ENCODE data around the gene GMDS. TPM values are rescaled to one million over a fixed set of nuclear protein-coding genes. Genes with fewer than 3 reads are reported as not detected.

Gene GMDS
- polyA plus RNA-seq, 1 of the 3 experiments (the other 2 are of a cell fraction): 12.3 TPM

- no peak overlapping the region for H3K4me2 ChIP-seq
Observed at GRCh38 chr6:2054516-2055067, 190.8 kb downstream of the GMDS start.

GRCh38 chr6:2053691-2054090 lies 191.7 kb downstream of the GMDS start:
- Histone ChIP-seq H3K4me1 (ENCODE audit: control insufficient read depth in 1 of 2, insufficient read depth in 2 of 2, low read depth in 1 of 2, low read length in 1 of 2) (no peaks in the 10 kb centered on the region), H3K4me2 (no peak overlapping the region), H2AFZ (ENCODE audit: low read depth) (no peak overlapping the region), H3K9me3 (no peaks in the 10 kb centered on the region), H3K79me2 (ENCODE audit: insufficient read depth) (no peaks in the 10 kb centered on the region), H3K9me2 (no peaks in the 10 kb centered on the region), H3K27ac (ENCODE audit: low read depth in 2 of 2, low read length in 1 of 2) (no peak overlapping the region), H3K36me3 (replicated peaks in 1 of 2; ENCODE audit: control insufficient read depth in 1 of 2, insufficient read depth in 2 of 2, low read length in 1 of 2) (no peaks in the 10 kb centered on the region), H3K4me3 (ENCODE audit: low read depth in 2 of 2, low read length in 1 of 2) (no peak overlapping the region), H3K27me3 (ENCODE audit: insufficient read depth) (no peaks in the 10 kb centered on the region), H3F3A (replicated peaks; ENCODE audit: insufficient read depth) (no peaks in the 10 kb centered on the region), H4K20me1 (ENCODE audit: insufficient read depth) (no peaks in the 10 kb centered on the region), H3K9ac (no peak overlapping the region)
- ChIA-PET POLR2A (no interaction called here), CTCF (interaction anchor here (1.0 to 1.1 kb wide), 2 partner anchors 51 to 191 kb away, joined by 3 read pairs; no protein-coding TSS in a partner anchor)
- no peak for DNase-seq
- TF ChIP-seq JUND (IDR thresholded peaks at IDR 0.05) (no peak), TEAD4 (IDR thresholded peaks at IDR 0.05; ENCODE audit: borderline replicate concordance, insufficient read depth) (no peak), EZH2phosphoT487 (IDR thresholded peaks at IDR 0.05; ENCODE audit: borderline replicate concordance, low read depth) (no peak), PBX3 (IDR thresholded peaks at IDR 0.05) (no peak), USF2 (IDR thresholded peaks at IDR 0.05; ENCODE audit: borderline replicate concordance, low read depth, low read length) (no peak), GATA2 (CRISPR knock-in tag; IDR thresholded peaks at IDR 0.05) (no peak), RFX5 (IDR thresholded peaks at IDR 0.05; ENCODE audit: low read length) (no peak), MXI1 (IDR thresholded peaks at IDR 0.05; ENCODE audit: low read depth, low read length) (no peak), YY1 (IDR thresholded peaks at IDR 0.05; ENCODE audit: low read depth) (no peak), MAX (IDR thresholded peaks at IDR 0.05; ENCODE audit: low read depth) (no peak), POLR2AphosphoS5 (IDR thresholded peaks at IDR 0.05; ENCODE audit: low read depth, low read length) (no peak), ELF1 (IDR thresholded peaks at IDR 0.05) (no peak), SMC3 (IDR thresholded peaks at IDR 0.05; ENCODE audit: low read depth, low read length) (no peak)

More at GRCh38 chr6:2054516-2055067, 190.8 kb downstream of the GMDS start:
- Histone ChIP-seq H3K9ac (no peak overlapping the region), H3F3A (replicated peaks; ENCODE audit: insufficient read depth) (no peaks in the 10 kb centered on the region), H2AFZ (ENCODE audit: low read depth) (no peak overlapping the region), H3K9me2 (no peaks in the 10 kb centered on the region), H3K27me3 (ENCODE audit: insufficient read depth) (no peaks in the 10 kb centered on the region), H3K36me3 (replicated peaks in 1 of 2; ENCODE audit: control insufficient read depth in 1 of 2, insufficient read depth in 2 of 2, low read length in 1 of 2) (no peaks in the 10 kb centered on the region), H3K27ac (ENCODE audit: low read depth in 2 of 2, low read length in 1 of 2) (no peak overlapping the region), H3K9me3 (no peaks in the 10 kb centered on the region), H3K79me2 (ENCODE audit: insufficient read depth) (no peaks in the 10 kb centered on the region), H4K20me1 (ENCODE audit: insufficient read depth) (no peaks in the 10 kb centered on the region), H3K4me1 (ENCODE audit: control insufficient read depth in 1 of 2, insufficient read depth in 2 of 2, low read depth in 1 of 2, low read length in 1 of 2) (no peaks in the 10 kb centered on the region), H3K4me3 (ENCODE audit: low read depth in 2 of 2, low read length in 1 of 2) (no peak overlapping the region)
- CTCF ChIA-PET: interaction anchor here (1.1 kb wide), 1 partner anchor 50 kb away, joined by 3 read pairs; no protein-coding TSS in a partner anchor
- POLR2A ChIA-PET: no interaction called here
- no peak for DNase-seq
- WGBS (ENCODE audit: low lambda C conversion rate): 87% methylated on average over 4 of the region's 4 CpGs
- TF ChIP-seq FOXM1 (IDR thresholded peaks at IDR 0.05; ENCODE audit: low read depth): no peak
- no peak for TF ChIP-seq IRF3 (IDR thresholded peaks at IDR 0.05; ENCODE audit: low read depth, low read length)
- TF ChIP-seq MXI1 (IDR thresholded peaks at IDR 0.05; ENCODE audit: low read depth, low read length): no peak
- no peak for TF ChIP-seq POLR2AphosphoS5 (IDR thresholded peaks at IDR 0.05; ENCODE audit: low read depth, low read length)
- no peak for TF ChIP-seq YY1 (IDR thresholded peaks at IDR 0.05; ENCODE audit: low read depth)

Measured in SK-N-SH (cell line).